Right renal cortex interstitium (tissue), 3 donors: ENCODE data around the gene FHIT. TPM values are rescaled to one million over a fixed set of nuclear protein-coding genes. Genes with fewer than 3 reads are reported as not detected.
"Not testable (repeated sequence)": the region's sequence is repeated elsewhere in the genome, so short reads cannot be mapped to it uniquely, and the experiment has no call there.

ENCODE experiments used
- DNase-seq, 3 donors: peaks; one replicate each; pipeline ENCODE4 v3.0.0-alpha.2; 2013; ENCODE audit warnings: low read depth in 3 of 3, low spot score in 2 of 3
- polyA plus RNA-seq, 3 donors: library from polyadenylated mRNA; unstranded; fragments of 120-200 nt; gene quantifications; one replicate each; pipeline ENCODE4 v1.2.1, GENCODE V29; 2013; ENCODE audit not compliant: insufficient read length in 3 of 3

FHIT gene
- polyA plus RNA-seq, 3 donors, result 24.9 to 26.4 (median 25.9) TPM

DNA sequence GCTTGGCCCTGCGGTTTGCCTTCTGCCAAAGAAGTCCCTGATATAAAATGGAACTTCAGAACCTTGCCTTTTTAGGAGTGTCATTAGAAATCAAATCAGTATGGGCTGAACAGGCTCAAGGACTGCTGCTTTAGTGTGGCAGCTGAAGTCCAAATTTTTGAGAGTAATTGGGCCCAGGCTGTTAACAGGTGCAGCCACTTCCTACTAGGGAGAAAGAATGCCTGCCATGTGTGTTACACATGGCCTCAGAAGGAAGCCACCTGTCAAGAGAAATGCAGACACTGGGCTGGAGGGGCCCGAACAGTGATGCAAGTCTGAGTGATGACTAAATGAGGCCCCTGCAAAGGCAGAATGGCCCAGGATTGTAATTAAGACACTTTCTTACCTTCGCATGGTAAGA is 1414.7 kb downstream of the FHIT start:
- no peak for DNase-seq

- DNase-seq, result no peak
These were observed 1418.5 kb downstream of the FHIT start for GRCh38 chr3:59832702-59833101.

DNA sequence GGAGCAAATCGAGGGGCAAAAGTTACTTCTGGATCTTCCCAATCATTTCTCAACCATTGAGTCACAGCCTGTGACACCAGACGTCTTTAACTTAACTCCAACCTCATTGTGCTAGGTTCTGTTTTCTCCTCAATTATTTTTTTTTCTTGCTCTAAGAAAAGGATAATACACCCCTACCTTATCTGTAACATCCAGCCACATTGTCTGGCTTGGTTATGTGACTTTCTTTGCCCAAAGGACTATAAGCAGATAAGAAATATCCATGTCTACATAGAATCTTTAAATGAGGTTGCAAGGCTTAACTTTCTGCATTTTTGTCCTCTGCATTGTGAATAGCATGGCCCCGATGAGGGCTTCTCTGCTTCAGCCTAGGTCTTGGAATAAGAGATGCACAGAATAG is 1419.0 kb downstream of the FHIT start:
- DNase-seq, result no peak

DNA sequence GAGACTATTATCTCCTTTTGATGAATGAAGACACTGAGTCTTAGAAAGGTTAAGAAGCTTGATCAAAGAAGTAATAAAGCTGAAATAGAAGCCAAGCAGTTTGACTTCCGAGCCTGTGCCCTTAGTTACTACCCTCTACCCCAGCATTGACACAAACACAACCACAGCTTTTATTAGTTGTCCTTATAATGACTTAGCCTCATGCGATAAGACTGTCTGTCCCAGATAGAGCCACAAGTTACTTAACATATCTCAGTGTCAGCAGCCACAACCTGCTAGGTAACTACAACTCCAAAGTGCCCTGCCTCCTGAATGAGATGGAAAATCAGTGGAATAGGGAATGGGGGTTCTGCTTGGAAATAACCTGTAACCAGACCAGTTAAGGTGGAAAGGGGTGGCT is 1419.9 kb downstream of the FHIT start:
- no peak for DNase-seq

DNA sequence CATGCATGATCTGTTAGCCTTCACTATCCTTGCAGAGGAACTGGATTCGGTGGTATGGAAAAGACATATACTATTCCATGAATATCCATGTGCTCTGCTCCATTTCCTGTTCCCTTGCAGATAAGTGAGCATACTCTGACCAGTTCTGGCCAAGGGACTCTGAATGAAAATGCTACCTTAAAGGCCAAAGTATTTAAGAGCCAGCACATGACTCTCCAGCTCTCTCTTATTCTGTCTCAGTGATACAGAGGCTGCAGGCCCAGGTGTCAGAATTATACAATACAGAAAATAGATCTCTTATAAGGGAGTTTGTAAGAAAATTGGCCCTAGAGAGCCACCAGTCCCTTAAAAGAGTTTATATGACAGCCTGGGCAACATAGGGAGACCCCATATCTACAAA is 1421.7 kb downstream of the FHIT start:
- DNase-seq, result no peak

GRCh38 chr3:59824876-59825275 is 1426.4 kb downstream of the FHIT start:
- DNase-seq, result no peak

DNA sequence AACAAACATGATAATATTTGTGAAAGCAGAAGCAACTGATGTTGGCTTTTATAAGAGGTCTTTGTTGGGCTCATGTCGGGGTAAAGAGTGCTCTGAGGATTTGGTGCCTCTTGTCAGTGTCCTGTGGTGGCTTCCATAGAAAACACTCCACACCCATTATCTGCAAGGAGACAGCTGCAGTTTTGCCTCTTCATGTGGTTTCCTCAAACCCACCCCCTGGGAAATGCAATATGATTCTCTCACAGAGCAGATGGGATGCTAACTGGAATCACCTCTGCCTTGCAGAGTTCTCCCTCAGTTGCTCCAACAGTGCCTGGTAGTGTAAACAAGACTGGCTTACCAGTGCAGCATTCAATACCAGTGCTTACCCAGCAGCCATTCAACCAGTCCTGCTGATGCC is 1430.0 kb downstream of the FHIT start:
- no peak for DNase-seq

- DNase-seq, result no peak
These were observed 1430.8 kb downstream of the FHIT start for GRCh38 chr3:59820352-59820934.

DNA sequence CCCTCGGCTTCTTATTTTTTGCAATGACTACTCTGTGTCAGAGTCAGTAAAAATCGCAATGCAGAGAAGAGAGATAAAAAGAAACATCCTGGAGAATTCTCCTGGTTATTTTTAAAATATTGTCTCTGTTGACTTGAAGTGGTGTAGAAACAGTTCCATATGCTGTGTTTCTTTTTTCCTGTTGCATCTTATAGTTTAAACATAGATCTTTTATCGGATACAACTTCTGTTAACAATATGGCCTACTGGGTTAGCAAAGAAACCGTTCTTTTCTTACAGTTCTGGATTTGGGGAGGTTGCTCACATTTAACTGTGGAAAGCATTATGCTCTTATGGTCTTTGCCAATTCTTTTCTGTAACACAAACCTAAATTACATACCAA is 1432.3 kb downstream of the FHIT start:
- no peak for DNase-seq

DNA sequence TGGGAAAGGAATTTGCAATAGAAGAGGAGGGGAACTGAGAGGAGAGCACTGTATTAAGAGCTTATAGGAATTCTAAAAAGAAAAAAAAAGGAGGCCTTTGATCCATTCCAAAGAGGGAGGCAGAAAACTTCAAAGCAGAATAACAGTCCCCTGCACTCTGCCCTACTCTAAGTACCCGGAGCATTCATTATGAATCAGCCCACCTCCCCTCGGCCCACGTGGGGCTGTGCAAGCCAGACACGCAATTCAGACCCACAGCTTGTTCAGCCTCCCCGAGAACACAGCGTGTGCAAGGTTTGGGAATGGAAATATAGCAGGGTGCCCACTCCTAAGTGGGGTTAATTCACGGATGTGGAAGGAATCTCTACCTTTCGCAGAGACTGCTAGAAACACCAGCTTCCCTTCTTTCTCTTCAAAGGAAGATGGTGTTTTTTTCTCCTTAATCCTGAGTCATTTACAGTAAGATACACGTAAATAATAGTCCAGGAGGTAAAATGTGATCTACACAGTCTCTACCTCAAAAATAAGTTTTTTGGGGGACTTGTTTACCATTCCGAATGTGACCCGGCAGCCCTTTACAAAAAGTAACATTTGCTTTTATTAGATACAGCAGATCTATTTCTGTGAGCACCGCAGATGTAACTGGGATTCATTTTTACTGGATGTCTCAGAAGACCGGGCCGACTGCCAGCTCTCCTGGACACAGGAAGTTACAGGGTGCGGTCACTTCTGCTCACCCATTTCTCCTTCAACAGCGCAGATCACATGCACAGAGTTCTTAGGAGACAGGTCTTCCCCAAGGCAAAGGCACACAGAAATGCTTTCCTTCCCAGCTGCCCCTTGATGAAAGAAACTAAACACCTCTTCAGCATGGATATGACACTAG is 1433.0 kb downstream of the FHIT start:
- DNase-seq, result no peak

GRCh38 chr3:59817511-59817910 is 1433.7 kb downstream of the FHIT start:
- no peak for DNase-seq

GRCh38 chr3:59816312-59816711 is 1434.9 kb downstream of the FHIT start:
- no peak for DNase-seq

DNA sequence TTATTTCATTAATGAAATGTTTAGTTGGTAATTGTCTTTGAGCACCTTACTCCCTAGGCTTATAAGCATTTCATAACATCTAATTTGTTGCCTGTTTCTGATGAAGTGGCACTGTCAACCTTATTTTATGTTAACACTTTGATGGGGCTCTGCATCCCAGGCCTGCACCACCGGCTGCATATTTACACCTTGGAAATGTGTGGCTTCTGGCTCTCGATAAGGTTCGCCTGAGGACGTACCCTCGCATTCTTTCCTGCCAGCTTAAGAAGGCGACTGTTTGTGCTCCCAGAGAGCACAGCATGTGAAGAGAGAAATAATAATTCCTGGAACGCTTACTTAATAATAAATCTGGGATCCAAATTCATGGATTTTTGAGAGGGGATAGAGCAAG is 1438.1 kb downstream of the FHIT start:
- no peak for DNase-seq

DNA sequence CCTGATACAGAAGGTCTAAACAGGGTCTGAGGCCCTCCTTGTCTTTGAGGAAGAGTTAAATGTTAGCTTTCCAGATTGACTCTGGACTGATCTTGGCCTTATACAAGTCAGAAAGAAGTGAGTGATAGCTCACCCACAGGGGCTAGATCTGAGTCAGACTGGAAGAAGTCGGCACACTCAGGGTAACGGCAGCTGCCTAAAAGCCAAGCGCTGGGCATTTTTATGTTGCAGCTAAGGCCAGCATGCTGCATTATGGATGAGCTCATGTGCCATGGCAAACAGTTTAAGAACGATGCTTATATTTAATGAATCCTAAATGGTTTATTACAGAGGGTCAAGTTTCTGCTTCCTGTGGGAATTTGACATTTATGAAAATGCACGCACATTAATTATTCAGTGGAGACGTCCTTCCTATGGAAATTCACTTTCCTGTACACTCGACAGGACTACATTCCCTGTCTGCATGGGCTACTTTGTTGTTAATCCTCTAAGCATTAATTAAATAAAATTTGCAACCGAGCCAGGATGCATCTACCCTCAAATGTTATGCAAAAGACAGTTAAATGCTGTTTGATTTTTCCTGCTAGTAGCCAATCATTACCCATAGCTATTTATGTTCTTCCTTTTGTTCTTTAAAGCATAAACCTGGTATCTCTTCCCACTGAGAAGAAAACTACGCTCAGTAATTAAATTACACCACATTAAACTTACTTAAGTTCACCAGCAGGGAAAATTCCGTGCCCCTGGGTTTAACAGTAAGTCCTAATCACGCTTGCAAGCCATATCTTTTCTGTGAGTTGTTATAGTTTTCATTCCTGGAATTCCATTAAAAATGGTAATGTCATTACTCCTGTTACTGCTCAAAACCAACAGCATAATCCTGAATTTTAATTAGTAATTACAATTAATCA is 1438.8 kb downstream of the FHIT start:
- DNase-seq, result no peak

- no peak for DNase-seq
These were observed 1440.1 kb downstream of the FHIT start for GRCh38 chr3:59811160-59811559.

DNA sequence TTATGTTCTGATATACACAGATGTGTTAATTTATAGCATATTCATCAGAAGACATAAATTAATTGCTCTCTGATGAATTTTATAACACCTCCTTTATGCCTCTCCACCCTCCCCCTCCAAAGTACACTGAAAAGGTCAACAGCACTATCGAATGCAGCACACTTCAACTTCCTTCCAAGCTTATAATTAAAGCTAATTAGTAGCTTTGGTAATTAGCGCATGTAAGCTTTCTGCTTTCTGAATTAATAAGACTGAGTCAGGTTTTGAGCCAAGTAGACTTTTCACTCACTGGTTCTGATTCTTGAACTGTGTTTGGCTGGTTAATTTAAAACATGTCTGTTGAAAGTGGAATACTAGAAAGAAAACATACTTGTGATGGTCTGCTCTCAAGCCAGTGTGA is 1440.6 kb downstream of the FHIT start:
- no peak for DNase-seq

GRCh38 chr3:59809710-59810444 is 1441.4 kb downstream of the FHIT start:
- no peak for DNase-seq

GRCh38 chr3:59809016-59809415 is 1442.2 kb downstream of the FHIT start:
- no peak for DNase-seq

DNA sequence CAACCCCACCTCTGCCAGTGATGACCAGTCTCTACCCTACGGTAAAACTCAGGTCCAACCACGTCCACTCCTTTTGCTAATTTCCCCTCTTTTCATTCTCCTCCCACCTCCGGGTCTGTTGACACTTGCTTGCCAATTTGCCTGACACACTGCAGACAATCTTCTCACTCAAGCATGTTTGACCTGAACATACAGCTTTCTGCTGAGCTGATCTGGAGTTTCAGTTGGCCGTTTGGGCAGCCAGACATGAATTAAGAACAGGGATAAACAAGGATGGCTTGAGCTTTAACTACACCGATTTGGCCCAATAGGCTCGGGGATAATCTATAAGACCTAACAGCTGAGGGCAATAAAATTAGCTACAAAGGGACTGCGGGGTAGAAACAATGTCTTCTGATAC is 1442.8 kb downstream of the FHIT start:
- DNase-seq, result no peak

DNA sequence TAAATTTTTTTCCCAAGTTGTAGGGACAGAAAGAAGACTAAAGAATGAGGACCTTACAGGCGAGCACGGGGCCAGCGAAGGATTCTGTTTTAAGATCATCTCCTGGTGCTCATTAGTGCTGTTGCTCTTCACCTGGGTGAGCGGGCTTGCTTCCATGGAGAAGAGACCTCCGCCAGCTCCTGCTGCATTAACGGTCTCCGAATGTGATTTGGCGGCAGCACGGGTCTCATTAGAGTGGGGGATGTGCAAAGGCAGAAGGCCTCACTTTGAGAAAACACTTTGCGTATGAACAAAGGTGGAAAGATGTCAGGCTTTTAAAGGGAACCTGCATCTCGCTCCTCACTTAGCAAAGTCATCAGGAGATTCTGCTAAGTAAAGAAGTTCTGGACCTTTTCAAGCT is 1448.0 kb downstream of the FHIT start:
- DNase-seq, result no peak

- not testable (repeated sequence) for DNase-seq
These were observed 1448.8 kb downstream of the FHIT start for GRCh38 chr3:59802453-59802852.
